Esophagus squamous epithelium (tissue), 4 donors: ENCODE results near the gene SIAH3.
A peak's percentile ranks its signal among the peaks of the same experiment; 100 is the strongest.

Source experiments
- CTCF ChIP-seq, 6 experiments: fragments of 450-650 bp in 4 of 6; fragments of 200-600 bp in 2 of 6; sonication (generic) in 2 of 6; IDR thresholded peaks; one replicate each; pipeline ENCODE4 v1.5.1; 2016 to 2019; ENCODE audit warnings: antibody characterized with exemption in 6 of 6, mild to moderate bottlenecking in 4 of 6, moderate library complexity in 4 of 6
- POLR2A ChIP-seq, 4 donors: fragments of 450-650 bp; IDR thresholded peaks; one replicate each; pipeline ENCODE4 v1.6.1; 2017; ENCODE audit warnings: antibody characterized with exemption in 4 of 4, mild to moderate bottlenecking in 4 of 4, moderate library complexity in 3 of 4

GRCh38 chr13:45807520-45808099 lies 43.9 kb downstream of the SIAH3 start:
- TF ChIP-seq CTCF (IDR thresholded peaks at IDR 0.05), result peak in 4 of 6 experiments; percentile 26 to 48 (median 36)
- TF ChIP-seq POLR2A (IDR thresholded peaks at IDR 0.05), result no peak
